WTC11 (cell line): ENCODE measurements around the gene ANKRD13A.

Experiments used
- ARID4B ChIP-seq: sonication (generic); formaldehyde crosslinking; IDR thresholded peaks from 2 replicates; pipeline ENCODE4 v1.8.0; 2023; ENCODE audit warnings: missing genetic modification reagents, mild to moderate bottlenecking, borderline replicate concordance
- NFE2L1 ChIP-seq: sonication (generic); formaldehyde crosslinking; IDR thresholded peaks from 2 replicates; pipeline ENCODE4 v1.8.1; 2023; ENCODE audit warnings: missing genetic modification reagents
- NFYB ChIP-seq: sonication (generic); formaldehyde crosslinking; conservative IDR thresholded peaks from 2 replicates; pipeline ENCODE4 v1.8.0; 2022; ENCODE audit warnings: low read depth, missing genetic modification reagents
- ZNF263 ChIP-seq: sonication (generic); formaldehyde crosslinking; IDR thresholded peaks from 2 replicates; pipeline ENCODE4 v1.8.1; 2022; ENCODE audit warnings: low read depth, mild to moderate bottlenecking, moderate library complexity, missing genetic modification reagents
- ZNF281 ChIP-seq: sonication (generic); formaldehyde crosslinking; IDR thresholded peaks from 2 replicates; pipeline ENCODE4 v1.8.0; 2023; ENCODE audit warnings: mild to moderate bottlenecking, missing genetic modification reagents

- no peak for TF ChIP-seq ZNF263
- no peak for TF ChIP-seq NFYB (CRISPR knock-in tag)
- TF ChIP-seq ZNF281: no peak
- no peak for TF ChIP-seq ARID4B (CRISPR knock-in tag)
- no peak for TF ChIP-seq NFE2L1 (CRISPR knock-in tag)
Observed at GRCh38 chr12:110010853-110011723, 11.9 kb downstream of the ANKRD13A start.
